K562 (cell line): ENCODE measurements around the gene PLA1A. TPM values are rescaled to one million over a fixed set of nuclear protein-coding genes. Genes with fewer than 3 reads are reported as not detected.

Experiments
- ATAC-seq: fragments of 200-7000 bp; cut with Tn5 transposase; 3 replicates; pipeline ENCODE4 v1.9.1; 2020; ENCODE audit warnings: moderate library complexity
- BruUV-seq: library from RNA; stranded (reverse); fragments of 400-500 nt; replicated peaks from 2 replicates; lab custom pipeline; 2021; lab: Mats Ljungman, UMichigan
- CTCF ChIA-PET: fragments of 300-600 bp; formaldehyde crosslinking; extraction: SDS; loops from one replicate; lab custom pipeline; 2021; ENCODE audit warnings: low intra/inter-chr PET ratio; lab: Yijun Ruan, JAX
- POLR2A ChIA-PET: fragments of 300-600, 350-650 bp; sonication (Branson Sonifier 250); formaldehyde crosslinking; extraction: SDS; loops from one replicate; lab custom pipeline; 2021; ENCODE audit warnings: antibody characterized with exemption, inconsistent platforms; lab: Yijun Ruan, JAX
- DNase-seq, 4 experiments: peaks; one replicate each; pipeline versions ENCODE4 v3.0.0 to v3.0.0-alpha.2; 2011 to 2018; ENCODE audit warnings: low spot score in 3 of 4, mixed read lengths in 3 of 4; ENCODE audit errors: extremely low read depth in 1 of 4
- FAIRE-seq: peaks from 2 replicates; lab custom pipeline; 2011; peaks lifted over from hg19 to GRCh38; lab: Jason Lieb, UNC
- H2AFZ ChIP-seq: 2 replicates; pipeline ENCODE4 v1.6.0; 2011; ENCODE audit warnings: low read depth, low read length, control low read depth, inconsistent platforms
- H3K27ac ChIP-seq: fragments of 200-600 bp; 3 replicates; pipeline ENCODE4 v1.8.0; 2011; ENCODE audit warnings: low read depth, mild to moderate bottlenecking, control low read depth, inconsistent platforms, low read length, moderate library complexity, mixed read lengths; ENCODE audit errors: extremely low read depth
- H3K27me3 ChIP-seq, 2 experiments: fragments of 300-600 bp in 1 of 2; 2 replicates in 1 of 2; 3 replicates in 1 of 2; pipeline versions ENCODE4 v1.6.0 to v1.8.0; 2011; ENCODE audit warnings: inconsistent platforms in 2 of 2, low read length in 2 of 2, mild to moderate bottlenecking in 1 of 2, mixed read lengths in 1 of 2, moderate library complexity in 1 of 2; ENCODE audit not compliant: control insufficient read depth in 2 of 2, insufficient read depth in 2 of 2
- H3K36me3 ChIP-seq: fragments of 300-600 bp; 3 replicates; pipeline ENCODE4 v1.8.0; 2011; ENCODE audit warnings: mild to moderate bottlenecking, low read length, inconsistent platforms; ENCODE audit not compliant: control insufficient read depth, insufficient read depth
- H3K4me1 ChIP-seq, 2 experiments: fragments of 200-600 bp in 1 of 2; replicated peaks in 1 of 2; 2 replicates in 1 of 2; 3 replicates in 1 of 2; pipeline versions ENCODE4 v1.5.1 to v1.8.0; 2011; ENCODE audit warnings: inconsistent platforms in 2 of 2, low read length in 2 of 2, mild to moderate bottlenecking in 1 of 2, mixed read lengths in 1 of 2, moderate library complexity in 1 of 2; ENCODE audit not compliant: control insufficient read depth in 2 of 2, insufficient read depth in 2 of 2
- H3K4me2 ChIP-seq: 2 replicates; pipeline ENCODE4 v1.6.1; 2011; ENCODE audit warnings: low read length, control low read depth, inconsistent platforms, mixed read lengths; ENCODE audit not compliant: insufficient read depth
- H3K4me3 ChIP-seq: fragments of 200-600 bp; sonication (generic), shearing (Covaris generic); 2 replicates; pipeline ENCODE4 v1.5.1; 2016; ENCODE audit warnings: control low read depth, inconsistent platforms
- H3K79me2 ChIP-seq: fragments of 200-600 bp; 3 replicates; pipeline ENCODE4 v1.8.0; 2011; ENCODE audit warnings: low read length, inconsistent platforms; ENCODE audit not compliant: control insufficient read depth, insufficient read depth
- H3K9ac ChIP-seq, 2 experiments: 2 replicates each; pipeline versions ENCODE4 v1.6.0 to v1.6.1; 2011; ENCODE audit warnings: low read depth in 2 of 2, low read length in 2 of 2, control low read depth in 1 of 2, inconsistent platforms in 1 of 2, mild to moderate bottlenecking in 1 of 2, mixed read lengths in 1 of 2; ENCODE audit not compliant: insufficient read depth in 1 of 2
- H3K9me1 ChIP-seq: one replicate; pipeline ENCODE4 v1.6.0; 2011; ENCODE audit warnings: inconsistent platforms, mild to moderate bottlenecking, low read length, moderate library complexity; ENCODE audit not compliant: control insufficient read depth, insufficient read depth
- H3K9me3 ChIP-seq: replicated peaks from 2 replicates; pipeline ENCODE4 v1.5.1; 2011; ENCODE audit warnings: low read depth, low read length, inconsistent platforms; ENCODE audit not compliant: control insufficient read depth, insufficient read depth
- H4K20me1 ChIP-seq: replicated peaks from 2 replicates; pipeline ENCODE4 v1.6.1; 2011; ENCODE audit warnings: low read length, inconsistent platforms, mixed read lengths; ENCODE audit not compliant: control insufficient read depth, insufficient read depth
- CHD4 ChIP-seq: fragments of 200-600 bp; sonication (generic); IDR thresholded peaks from 3 replicates; pipeline ENCODE4 v1.6.1; 2012; ENCODE audit warnings: low read depth, mild to moderate bottlenecking, mixed read lengths, low read length, inconsistent platforms; ENCODE audit not compliant: insufficient read depth, insufficient replicate concordance, poor library complexity, severe bottlenecking
- DEAF1 ChIP-seq: fragments of 450-650 bp; formaldehyde crosslinking; IDR thresholded peaks from 2 replicates; pipeline ENCODE4 v1.4.0; 2020; ENCODE audit warnings: mild to moderate bottlenecking, moderate library complexity
- E2F4 ChIP-seq: sonication (generic); formaldehyde crosslinking; IDR thresholded peaks from 2 replicates; pipeline ENCODE4 v1.8.0; 2022; ENCODE audit warnings: mild to moderate bottlenecking, low read depth, missing genetic modification reagents
- FOXJ2 ChIP-seq: fragments of 200-800 bp; sonication (Bioruptor generic); IDR thresholded peaks from 2 replicates; pipeline ENCODE4 v1.6.1; 2016; ENCODE audit warnings: missing genetic modification characterization, missing compliant biosample characterization
- HDAC2 ChIP-seq: fragments of 450-650 bp; IDR thresholded peaks from 2 replicates; pipeline ENCODE4 v1.6.1; 2016; ENCODE audit warnings: mild to moderate bottlenecking
- JUND ChIP-seq, 2 experiments: IDR thresholded peaks; 2 replicates in 1 of 2; 3 replicates in 1 of 2; pipeline ENCODE4 v1.6.1; 2011; ENCODE audit warnings: borderline replicate concordance in 2 of 2, low read depth in 2 of 2, low read length in 2 of 2, improper control_type of control experiment in 1 of 2, missing biosample characterization in 1 of 2, missing genetic modification characterization in 1 of 2, missing genetic modification reagents in 1 of 2
- NFATC3 ChIP-seq: fragments of 450-650 bp; IDR thresholded peaks from 2 replicates; pipeline ENCODE4 v1.6.1; 2017; ENCODE audit warnings: mild to moderate bottlenecking
- NFXL1 ChIP-seq: fragments of 450-650 bp; formaldehyde crosslinking; IDR thresholded peaks from 2 replicates; pipeline ENCODE4 v1.4.0; 2021; ENCODE audit warnings: mild to moderate bottlenecking
- NUFIP1 ChIP-seq: fragments of 450-650 bp; IDR thresholded peaks from 2 replicates; pipeline ENCODE4 v1.6.1; 2018; ENCODE audit not compliant: partially characterized antibody
- SMAD1 ChIP-seq: fragments of 150-350 bp; IDR thresholded peaks from 2 replicates; pipeline ENCODE4 v1.6.1; 2014; ENCODE audit warnings: low read length, low read depth; ENCODE audit not compliant: partially characterized antibody
- TRIM28 ChIP-seq: fragments of 450-650 bp; IDR thresholded peaks from 2 replicates; pipeline ENCODE4 v1.6.1; 2017
- ZNF274 ChIP-seq: IDR thresholded peaks from 2 replicates; pipeline ENCODE4 v1.6.1; 2011; ENCODE audit warnings: low read depth, mild to moderate bottlenecking, low read length, moderate library complexity, borderline replicate concordance
- ZNF408 ChIP-seq: fragments of 250-450 bp; sonication (Bioruptor Pico); IDR thresholded peaks from 2 replicates; pipeline ENCODE4 v1.4.0; 2020; ENCODE audit warnings: low read depth, mild to moderate bottlenecking, moderate library complexity
- ZNF41 ChIP-seq: fragments of 250-450 bp; sonication (Bioruptor Pico); conservative IDR thresholded peaks from 2 replicates; pipeline ENCODE4 v1.4.0; 2020; ENCODE audit warnings: mild to moderate bottlenecking
- ZNF707 ChIP-seq: fragments of 250-450 bp; sonication (Bioruptor Pico); conservative IDR thresholded peaks from 2 replicates; pipeline ENCODE4 v1.8.0; 2022; ENCODE audit warnings: inconsistent platforms, mild to moderate bottlenecking, moderate library complexity
- WGBS: fragments of 100-300 bp; shearing (Covaris generic); methylation state at CpG from one replicate; pipeline ENCODE4 v1.1.6; 2016; ENCODE audit warnings: low coverage, mixed read lengths; ENCODE audit not compliant: insufficient coverage; ENCODE audit errors: missing lambda C conversion rate; 5-methylcytosine and 5-hydroxymethylcytosine counted together
- in situ Hi-C: fragments of 300-500 bp; cut with MboI; formaldehyde crosslinking; loops from 4 replicates; pipeline ENCODE4 v1.15.0; 2018; ENCODE audit warnings: inconsistent platforms, mixed read lengths
- intact Hi-C: fragments of 100-400 bp; cut with micrococcal nuclease; formaldehyde crosslinking; loops from 2 replicates; pipeline ENCODE4 v1.14.2; 2022
- polyA plus RNA-seq, 8 experiments: library from polyadenylated mRNA; depleted of rRNA in 4 of 8; stranded (reverse) in 5 of 8; unstranded in 3 of 8; fragments of >200 nt; fragmentation: Nextera tagmentation in 2 of 8; fragmentation: Illumina TruSeq in 1 of 8; extraction: Ambion mirVana in 2 of 8; extraction: Trizol in 1 of 8; gene quantifications; 2 replicates each; pipeline versions ENCODE4 v1.2.1 to v1.2.3, GENCODE V29; 2011 to 2014; ENCODE audit warnings: inconsistent platforms in 1 of 8, missing spikeins in 1 of 8
- total RNA-seq, 7 experiments: library from RNA; depleted of rRNA in 6 of 7; stranded (reverse); fragments of >200 nt in 6 of 7; fragmentation: Illumina TruSeq in 2 of 7; extraction: Trizol in 2 of 7; gene quantifications; 2 replicates each; pipeline versions ENCODE4 v1.2.1 to v1.2.3, GENCODE V29; 2011 to 2021; ENCODE audit warnings: low replicate concordance in 1 of 7
- TF ChIP-seq, protein P1 (sequence below), 2 experiments: fragments of 250-450 bp in 1 of 2; fragments of 450-650 bp in 1 of 2; sonication (Bioruptor Pico) in 1 of 2; IDR thresholded peaks; 2 replicates each; pipeline versions ENCODE4 v1.6.1 to v1.8.0; 2016 to 2021; ENCODE audit warnings: mild to moderate bottlenecking in 2 of 2, moderate library complexity in 2 of 2, missing compliant biosample characterization in 1 of 2, missing genetic modification characterization in 1 of 2

The PLA1A gene
- total and polyA plus RNA-seq, 9 of the 15 experiments (the other 6 are each of a cell fraction or from before 2014, with no cell fraction given) = not detected

DNA sequence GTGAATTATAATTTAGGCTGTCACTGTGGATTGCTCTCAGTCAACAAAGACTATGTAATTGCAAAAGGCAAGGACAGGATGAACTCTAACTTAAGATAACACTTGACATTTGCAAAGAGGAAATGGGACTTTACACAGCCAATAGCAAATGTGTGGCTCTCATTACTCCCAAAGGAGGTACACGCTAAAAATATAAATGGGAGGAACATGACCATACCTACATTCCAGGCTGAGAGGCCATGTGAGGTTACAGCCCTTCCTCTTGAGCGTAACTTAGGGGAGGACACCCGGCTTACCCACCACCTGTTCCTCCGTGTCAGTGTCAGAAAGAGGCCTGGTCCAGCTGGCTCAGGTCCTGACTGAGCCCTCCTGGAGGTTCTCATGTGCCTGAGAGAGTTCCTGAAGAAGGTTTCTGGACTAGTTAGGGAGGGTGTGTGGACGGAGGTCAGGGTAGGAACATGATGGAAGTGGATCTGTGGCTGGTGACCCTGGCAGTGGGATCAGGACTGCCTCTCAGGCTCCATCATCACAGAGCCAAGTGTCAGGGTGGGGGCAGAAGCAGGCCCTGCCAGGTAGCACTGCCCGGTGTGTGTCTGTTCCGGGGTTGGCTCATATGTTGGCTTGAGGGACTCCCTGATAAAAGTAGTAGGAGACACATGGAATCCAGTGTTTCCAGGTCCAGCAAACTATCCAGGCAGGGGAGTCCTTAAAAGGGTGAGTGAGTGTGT lies 54.8 kb downstream of the PLA1A start (continued):
- TF ChIP-seq DEAF1 (CRISPR knock-in tag) (no peak), ZNF274 (no peak), ZNF41 (CRISPR knock-in tag) (no peak)
- TF ChIP-seq, all 486 proteins: peak for 0

GRCh38 chr3:119653876-119654275 lies 56.2 kb downstream of the PLA1A start:
- Histone ChIP-seq H4K20me1 (no peaks in the 10 kb centered on the region), H3K4me1 (peaks cover 0 to 10% of the 10 kb centered on the region in 2 experiments; a peak in 3 of 5 replicates), H2AFZ (no peak overlapping the region), H3K4me3 (no peak overlapping the region), H3K9ac (no peak overlapping the region), H3K9me3 (no peaks in the 10 kb centered on the region), H3K4me2 (no peak overlapping the region), H3K79me2 (no peaks in the 10 kb centered on the region), H3K27me3 (no peaks in the 10 kb centered on the region), H3K27ac (no peak overlapping the region), H3K36me3 (no peaks in the 10 kb centered on the region), H3K9me1 (no peaks in the 10 kb centered on the region)
- no peak for FAIRE-seq
- ChIA-PET CTCF (no interaction called here), POLR2A (interaction anchor here (0.6 to 1.2 kb wide), 4 partner anchors 10 to 115 kb away, joined by 3 read pairs; no protein-coding TSS in a partner anchor)
- in situ Hi-C loops (no loop called here), intact Hi-C loops (no loop called here)
- no TSS peak for BruUV-seq
- 15% methylated on average over 2 of the region's 2 CpGs for WGBS
- DNase-seq = no peak
- no peak for ATAC-seq
- no peak for TF ChIP-seq CHD4
- TF ChIP-seq, protein P1, sequence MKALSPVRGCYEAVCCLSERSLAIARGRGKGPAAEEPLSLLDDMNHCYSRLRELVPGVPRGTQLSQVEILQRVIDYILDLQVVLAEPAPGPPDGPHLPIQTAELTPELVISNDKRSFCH (CRISPR knock-in tag; IDR thresholded peaks at IDR 0.05) = no peak
- TF ChIP-seq, protein P1 (tag; IDR thresholded peaks at IDR 0.05) = no peak
- no peak for TF ChIP-seq ZNF408
- TF ChIP-seq TRIM28 = no peak
- TF ChIP-seq FOXJ2 (tag) = no peak
- no peak for TF ChIP-seq JUND (IDR thresholded peaks at IDR 0.05; ENCODE audit: borderline replicate concordance, low read depth, low read length)
- TF ChIP-seq JUND (tag; IDR thresholded peaks at IDR 0.05; ENCODE audit: borderline replicate concordance, low read depth, low read length) = no peak
- TF ChIP-seq E2F4 (CRISPR knock-in tag) = no peak
- TF ChIP-seq ZNF707 = no peak
- no peak for TF ChIP-seq NUFIP1
- no peak for TF ChIP-seq HDAC2
- no peak for TF ChIP-seq SMAD1
- TF ChIP-seq NFXL1 (CRISPR knock-in tag) = no peak
- no peak for TF ChIP-seq NFATC3
